GM18505 (cell line): ENCODE measurements around the gene ATP6V1B1.

Experiments
- ATAC-seq: cut with Tn5 transposase; IDR thresholded peaks from one replicate; pipeline ENCODE4 v1.9.1; 2021; ENCODE audit not compliant: unreplicated experiment
- POLR2A ChIP-seq: IDR thresholded peaks from 4 replicates; pipeline ENCODE4 v1.6.1; 2011; ENCODE audit warnings: borderline replicate concordance; ENCODE audit not compliant: insufficient read depth, insufficient read length; ENCODE audit errors: extremely low read depth

The ATP6V1B1 gene

DNA sequence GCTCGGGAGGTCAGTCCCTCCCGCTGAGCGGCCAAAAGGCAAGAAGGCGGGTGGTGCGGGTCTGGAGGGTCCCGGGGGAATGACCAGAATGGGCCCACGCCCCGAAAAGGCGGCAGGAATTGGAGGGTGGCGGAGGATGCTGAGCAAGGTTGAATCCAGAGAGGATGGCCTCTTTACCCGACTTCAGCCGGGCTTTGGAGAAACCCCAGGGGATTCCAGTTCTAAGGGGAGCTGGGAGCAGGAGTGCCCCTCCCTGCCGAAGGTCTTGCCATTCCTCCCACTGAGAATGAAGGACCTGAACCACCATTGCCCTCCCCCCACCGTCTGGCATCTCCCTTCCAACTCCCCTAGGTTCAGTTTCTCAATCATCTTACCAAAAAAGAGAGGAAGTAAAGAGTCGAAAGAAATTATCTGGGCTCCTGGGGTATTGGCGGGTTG lies 38.9 kb upstream of the ATP6V1B1 start:
- TF ChIP-seq POLR2A = no peak
- ATAC-seq = no peak

DNA sequence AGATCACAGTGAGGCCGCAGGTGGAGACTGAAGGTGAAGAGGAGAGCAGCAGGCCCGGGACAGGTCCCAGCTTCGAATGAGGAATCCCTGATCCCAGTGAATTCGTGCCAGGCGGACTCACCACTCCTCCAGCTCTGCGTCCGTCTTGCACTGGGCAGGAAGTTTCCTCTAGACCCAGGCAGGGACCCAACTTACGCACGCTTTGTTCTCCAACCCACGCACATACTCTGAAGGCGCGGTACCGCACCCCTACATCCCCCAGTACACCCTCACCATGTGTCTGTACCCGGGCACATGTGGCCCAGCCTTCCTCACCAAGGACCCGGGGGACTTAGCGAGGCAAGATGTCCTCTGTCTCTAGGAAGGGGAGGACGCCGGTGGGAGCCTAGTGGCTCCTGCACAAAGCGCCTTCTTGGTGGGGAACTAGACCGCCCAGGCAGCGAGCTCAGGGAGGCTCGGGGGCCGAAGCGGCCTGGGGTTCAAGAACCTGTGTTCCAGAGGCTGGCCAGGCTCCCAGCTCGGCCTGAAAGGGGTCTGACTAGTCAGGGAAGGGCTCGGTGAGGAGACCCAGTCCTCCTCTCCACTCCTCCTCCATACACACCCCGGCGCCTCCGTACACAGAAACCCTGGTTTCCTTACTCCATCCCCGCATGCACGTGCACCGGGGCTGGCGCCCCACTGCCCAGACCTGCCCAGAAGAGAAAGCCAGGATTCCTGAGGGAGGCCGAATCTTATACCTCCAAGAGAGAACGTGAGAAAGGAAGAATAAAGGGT lies 38.3 kb upstream of the ATP6V1B1 start:
- ATAC-seq = no peak
- no peak for TF ChIP-seq POLR2A

DNA sequence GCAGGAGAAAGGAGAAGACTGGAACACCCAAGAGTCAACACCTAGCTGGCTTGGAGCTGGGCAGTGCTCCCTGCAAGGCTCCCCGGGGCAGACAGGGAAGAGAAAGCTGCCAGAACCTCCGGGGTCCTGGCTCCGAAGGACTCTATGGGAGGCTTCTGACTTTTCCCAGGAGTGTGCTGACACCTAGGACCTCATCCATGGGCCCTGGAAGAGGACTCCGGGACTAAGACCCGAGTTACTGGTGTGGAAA lies 37.8 kb upstream of the ATP6V1B1 start:
- ATAC-seq = no peak
- no peak for TF ChIP-seq POLR2A

GRCh38 chr2:70898363-70899240 lies 37.1 kb upstream of the ATP6V1B1 start:
- ATAC-seq = no peak
- TF ChIP-seq POLR2A = no peak

DNA sequence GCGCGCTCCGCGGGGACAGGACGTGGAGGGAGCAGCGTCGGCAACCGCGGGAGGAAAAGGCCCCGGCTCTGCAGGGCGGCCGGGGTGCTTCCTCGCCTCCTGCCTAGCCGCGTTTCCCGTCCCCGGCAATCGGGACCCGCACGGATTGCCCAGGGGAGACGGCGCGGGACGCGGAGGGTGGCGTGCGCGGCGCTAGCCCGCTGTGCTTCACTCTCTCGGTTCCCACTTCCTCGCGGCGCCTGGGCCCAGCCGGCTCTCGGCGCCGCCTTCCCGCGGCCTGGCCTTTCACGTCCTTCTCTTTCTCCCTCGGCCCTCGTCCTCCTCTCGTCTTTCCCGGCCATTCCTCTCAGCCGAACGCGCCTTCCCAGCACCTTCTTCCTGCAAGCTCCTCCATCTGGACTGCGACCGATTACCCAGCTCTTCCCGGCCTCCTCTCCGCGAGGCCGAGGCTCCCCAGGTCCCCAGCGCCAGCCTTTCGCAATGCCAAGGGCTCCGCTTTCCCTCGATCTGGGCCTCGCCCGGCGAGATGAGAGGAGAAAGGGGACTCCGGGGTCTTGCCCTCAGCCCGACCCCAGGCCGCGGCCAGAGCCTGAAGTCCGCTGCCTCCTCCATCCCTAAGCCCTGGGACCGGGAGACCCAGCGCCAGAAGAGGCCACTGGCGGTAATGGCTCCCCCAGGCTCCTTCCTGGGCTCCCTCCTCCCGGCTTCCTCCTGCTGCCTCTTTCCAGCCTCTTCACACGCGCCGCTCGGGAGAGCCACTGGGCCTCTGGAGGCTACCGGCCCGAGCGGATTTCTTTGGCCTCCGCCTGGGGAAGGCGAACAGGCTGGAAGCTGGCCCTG lies 34.3 kb upstream of the ATP6V1B1 start:
- TF ChIP-seq POLR2A = no peak
- ATAC-seq = no peak

DNA sequence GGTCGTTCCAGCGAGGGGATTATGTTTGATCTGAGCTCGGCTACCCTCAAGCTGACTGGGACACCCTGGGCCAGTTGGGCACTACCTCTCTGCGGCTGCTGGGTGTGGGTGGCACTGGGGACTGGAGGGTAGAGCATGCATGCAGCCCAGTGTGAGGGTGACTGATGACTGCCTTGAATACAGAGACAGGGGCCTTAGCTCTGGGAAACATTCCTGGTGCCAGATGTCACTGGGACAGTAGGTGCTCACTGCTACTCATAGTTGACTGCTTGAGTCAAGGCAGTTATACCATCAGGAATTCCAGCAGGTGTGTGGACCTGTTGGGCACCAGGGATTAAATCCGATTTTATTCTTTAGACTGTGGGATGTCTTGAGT lies 33.6 kb upstream of the ATP6V1B1 start:
- no peak for TF ChIP-seq POLR2A
- no peak for ATAC-seq

DNA sequence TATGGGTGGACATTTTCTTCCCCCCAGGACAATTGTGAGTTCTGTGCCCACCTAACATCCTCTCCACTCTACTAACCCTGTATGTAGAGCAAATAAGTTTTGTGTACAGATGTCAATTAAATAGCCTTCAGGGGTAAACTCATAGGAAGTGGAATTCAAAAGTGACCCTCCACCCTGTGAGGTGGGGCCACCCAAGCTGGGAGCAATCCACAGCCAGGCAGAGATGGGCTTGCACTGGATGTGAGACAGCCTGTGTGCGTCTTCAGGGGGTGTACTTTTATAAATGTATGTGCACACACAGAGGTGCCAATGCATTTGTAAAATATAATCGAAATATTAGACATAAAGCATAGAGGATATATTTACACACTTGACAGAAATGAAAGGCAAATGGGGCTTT lies 33.1 kb upstream of the ATP6V1B1 start:
- no peak for TF ChIP-seq POLR2A
- no peak for ATAC-seq

- no peak for ATAC-seq
- TF ChIP-seq POLR2A = no peak
These were observed 32.5 kb upstream of the ATP6V1B1 start for GRCh38 chr2:70903171-70903570.

DNA sequence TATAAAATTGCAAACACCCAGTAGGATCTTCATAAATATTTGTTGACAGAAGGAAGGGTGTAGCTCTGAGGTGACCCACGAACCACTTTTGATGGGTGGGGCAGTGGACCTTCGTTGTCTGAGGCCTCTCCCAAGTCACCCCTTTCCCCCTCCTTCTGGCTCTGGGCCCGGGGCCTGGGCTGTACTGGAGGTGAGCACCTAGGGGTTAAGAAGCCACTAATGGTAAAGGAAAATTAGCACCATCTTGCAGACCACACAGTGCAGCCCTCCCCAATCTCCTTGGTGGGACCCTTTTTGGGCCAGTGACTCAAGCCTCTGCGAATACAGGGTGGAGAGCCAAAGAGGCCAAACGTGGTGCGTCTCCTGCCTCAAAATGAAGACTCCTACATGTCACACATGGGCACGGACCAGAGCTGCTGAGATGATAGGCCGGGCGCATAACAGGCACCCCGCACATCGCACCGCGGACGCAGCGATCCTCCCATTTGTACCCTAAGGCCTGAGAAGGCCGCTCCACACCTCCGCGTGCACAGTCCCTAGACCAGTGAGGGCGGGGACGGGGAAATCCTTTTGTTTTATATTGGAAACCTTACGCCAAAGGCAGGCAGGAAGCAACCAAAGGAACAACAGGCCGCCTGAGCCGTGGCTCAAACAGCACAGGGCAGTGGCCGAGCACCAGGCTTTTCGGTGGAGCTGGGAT lies 31.9 kb upstream of the ATP6V1B1 start:
- no peak for TF ChIP-seq POLR2A
- ATAC-seq = no peak

DNA sequence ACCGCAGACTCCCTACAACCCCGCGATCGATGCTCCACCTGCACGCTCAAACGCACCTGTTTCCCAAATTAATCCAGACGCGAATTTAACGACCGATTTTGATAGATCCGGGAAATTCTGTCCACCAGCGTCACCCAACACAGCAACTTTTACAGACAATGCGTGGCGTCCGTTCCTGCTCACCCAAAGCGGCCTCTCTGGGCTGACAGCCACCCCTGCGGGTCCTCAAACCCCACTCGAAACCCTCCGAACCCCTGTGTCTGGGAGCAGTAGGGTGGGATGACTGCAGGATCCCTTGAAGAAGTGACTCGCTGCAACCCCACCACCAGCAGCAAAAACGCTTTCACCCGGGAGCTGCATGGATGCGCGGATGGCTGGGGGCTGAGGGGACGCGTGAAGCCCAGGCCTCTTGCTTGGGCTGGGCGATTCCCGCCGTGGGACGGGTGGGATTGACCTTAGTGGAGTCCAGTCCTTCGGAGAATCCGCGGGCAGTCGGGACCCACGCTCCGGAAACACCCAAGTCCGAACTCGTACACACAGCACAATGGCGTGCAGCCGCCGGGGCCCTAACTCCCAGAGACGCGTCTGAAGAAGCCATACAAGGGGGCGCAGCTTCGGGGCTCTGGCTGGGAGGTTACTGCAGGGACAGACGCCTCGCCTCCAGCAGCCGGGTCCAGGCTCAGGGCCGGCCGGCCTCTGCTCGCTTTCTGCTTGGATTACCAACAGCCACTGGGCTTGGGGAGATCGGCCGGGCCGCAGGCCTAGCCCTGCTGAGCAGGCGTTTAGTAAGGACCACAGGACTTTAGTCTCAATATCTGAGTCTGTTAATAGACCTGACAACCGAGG lies 31.1 kb upstream of the ATP6V1B1 start:
- ATAC-seq = no peak
- TF ChIP-seq POLR2A = no peak

- ATAC-seq = no peak
- no peak for TF ChIP-seq POLR2A
These were observed 30.0 kb upstream of the ATP6V1B1 start for GRCh38 chr2:70905443-70906421.
